Endodermal cell (in vitro differentiated cells): Measurements from ENCODE around the gene TTC9B. TPM values are rescaled to one million over a fixed set of nuclear protein-coding genes. Genes with fewer than 3 reads are reported as not detected.

Experiments
- DNase-seq: peaks from one replicate; pipeline ENCODE4 v3.0.0-alpha.2; 2017
- H3K27ac ChIP-seq: 2 replicates; pipeline ENCODE4 v1.5.1; 2013; ENCODE audit warnings: mild to moderate bottlenecking, low read depth, low read length, moderate library complexity
- H3K27me3 ChIP-seq: 2 replicates; pipeline ENCODE4 v1.6.1; 2013; ENCODE audit warnings: mild to moderate bottlenecking, low read length, moderate library complexity; ENCODE audit not compliant: insufficient read depth, control insufficient read depth, poor library complexity, severe bottlenecking
- H3K36me3 ChIP-seq: 2 replicates; pipeline ENCODE4 v1.7.0; 2013; ENCODE audit warnings: mild to moderate bottlenecking, low read length, moderate library complexity; ENCODE audit not compliant: control insufficient read depth, insufficient read depth
- H3K4me1 ChIP-seq: one replicate; pipeline ENCODE4 v1.7.0; 2013; ENCODE audit warnings: low read length; ENCODE audit not compliant: control insufficient read depth, insufficient read depth
- H3K4me3 ChIP-seq: 2 replicates; pipeline ENCODE4 v1.5.1; 2013; ENCODE audit warnings: mild to moderate bottlenecking, low read length, moderate library complexity
- H3K9ac ChIP-seq: 2 replicates; pipeline ENCODE4 v1.6.1; 2013; ENCODE audit warnings: mild to moderate bottlenecking, low read length, moderate library complexity; ENCODE audit not compliant: poor library complexity, severe bottlenecking; ENCODE audit errors: extremely low read depth
- H3K9me3 ChIP-seq: 2 replicates; pipeline ENCODE4 v1.6.1; 2013; ENCODE audit warnings: mild to moderate bottlenecking, low read length, moderate library complexity; ENCODE audit not compliant: control insufficient read depth
- H3K27ac Mint-ChIP-seq: 2 replicates; pipeline ENCODE4 v1.8.0; 2020; ENCODE audit warnings: mixed read lengths
- H3K27me3 Mint-ChIP-seq: 2 replicates; pipeline ENCODE4 v1.8.0; 2021; ENCODE audit warnings: mild to moderate bottlenecking, mixed read lengths; ENCODE audit not compliant: insufficient read depth
- H3K36me3 Mint-ChIP-seq: 2 replicates; pipeline ENCODE4 v1.8.0; 2020; ENCODE audit warnings: low read depth, mixed read lengths
- H3K4me1 Mint-ChIP-seq: 2 replicates; pipeline ENCODE4 v1.8.0; 2020; ENCODE audit warnings: mixed read lengths
- H3K4me3 Mint-ChIP-seq: 2 replicates; pipeline ENCODE4 v1.8.0; 2020; ENCODE audit warnings: mild to moderate bottlenecking, moderate library complexity, mixed read lengths
- H3K9me3 Mint-ChIP-seq: 2 replicates; pipeline ENCODE4 v1.8.0; 2020; ENCODE audit warnings: mild to moderate bottlenecking, mixed read lengths
- WGBS, 2 experiments: methylation state at CpG; one replicate each; pipeline versions ENCODE4 v1.1.5 to v1.1.7; 2013; ENCODE audit warnings: missing lambda C conversion rate in 2 of 2, mixed read lengths in 1 of 2; ENCODE audit not compliant: insufficient coverage in 1 of 2, insufficient read length in 1 of 2; 5-methylcytosine and 5-hydroxymethylcytosine counted together
- total RNA-seq, 2 donors: library from RNA; stranded (reverse); fragmentation: NEBNext Ultra II Directional in 1 of 2; extraction: Animal tissue kit (Norgen Biotek cat#: 25700) in 1 of 2; gene quantifications; 2 replicates in 1 of 2; 3 replicates in 1 of 2; pipeline ENCODE4 v1.2.1, GENCODE V29; 2021
- TF ChIP-seq, protein P1 (sequence below): fragments of 200-600 bp; sonication (generic); conservative IDR thresholded peaks from 2 replicates; pipeline ENCODE4 v1.5.0; 2021; ENCODE audit warnings: antibody characterized with exemption, mild to moderate bottlenecking

Gene TTC9B
- total RNA-seq, 2 donors from 2014 or later, result not detected

DNA sequence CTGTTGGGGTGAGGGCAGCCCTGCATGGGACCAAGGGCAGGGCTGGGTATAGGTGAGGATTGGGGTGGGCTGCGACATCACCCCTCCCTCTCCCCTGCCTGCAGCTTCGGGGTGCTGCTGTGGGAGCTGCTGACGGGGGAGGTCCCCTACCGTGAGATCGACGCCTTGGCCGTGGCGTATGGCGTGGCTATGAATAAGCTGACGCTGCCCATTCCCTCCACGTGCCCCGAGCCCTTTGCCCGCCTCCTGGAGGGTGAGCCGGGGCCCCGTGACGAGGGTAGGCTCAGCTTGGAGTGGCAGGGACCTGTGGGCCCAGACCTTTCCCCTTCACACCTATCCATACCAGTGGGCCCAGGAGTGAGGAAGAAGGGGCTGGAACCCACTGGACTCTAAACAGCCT lies 13.8 kb downstream of the TTC9B start:
- H3K4me3 ChIP-seq, result no peak overlapping the region
- peaks cover 5% of the 10 kb centered on the region for H3K36me3 ChIP-seq
- TF ChIP-seq, protein P1, sequence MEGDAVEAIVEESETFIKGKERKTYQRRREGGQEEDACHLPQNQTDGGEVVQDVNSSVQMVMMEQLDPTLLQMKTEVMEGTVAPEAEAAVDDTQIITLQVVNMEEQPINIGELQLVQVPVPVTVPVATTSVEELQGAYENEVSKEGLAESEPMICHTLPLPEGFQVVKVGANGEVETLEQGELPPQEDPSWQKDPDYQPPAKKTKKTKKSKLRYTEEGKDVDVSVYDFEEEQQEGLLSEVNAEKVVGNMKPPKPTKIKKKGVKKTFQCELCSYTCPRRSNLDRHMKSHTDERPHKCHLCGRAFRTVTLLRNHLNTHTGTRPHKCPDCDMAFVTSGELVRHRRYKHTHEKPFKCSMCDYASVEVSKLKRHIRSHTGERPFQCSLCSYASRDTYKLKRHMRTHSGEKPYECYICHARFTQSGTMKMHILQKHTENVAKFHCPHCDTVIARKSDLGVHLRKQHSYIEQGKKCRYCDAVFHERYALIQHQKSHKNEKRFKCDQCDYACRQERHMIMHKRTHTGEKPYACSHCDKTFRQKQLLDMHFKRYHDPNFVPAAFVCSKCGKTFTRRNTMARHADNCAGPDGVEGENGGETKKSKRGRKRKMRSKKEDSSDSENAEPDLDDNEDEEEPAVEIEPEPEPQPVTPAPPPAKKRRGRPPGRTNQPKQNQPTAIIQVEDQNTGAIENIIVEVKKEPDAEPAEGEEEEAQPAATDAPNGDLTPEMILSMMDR, result no peak
- Mint-ChIP-seq H3K27ac (no peak overlapping the region), H3K4me3 (no peak overlapping the region), H3K4me1 (no peaks in the 10 kb centered on the region), H3K27me3 (no peaks in the 10 kb centered on the region), H3K9me3 (no peaks in the 10 kb centered on the region), H3K36me3 (peaks cover 40% of the 10 kb centered on the region)
- H3K4me1 ChIP-seq, result no peaks in the 10 kb centered on the region
- H3K27me3 ChIP-seq, result no peaks in the 10 kb centered on the region
- no peaks in the 10 kb centered on the region for H3K9me3 ChIP-seq
- WGBS, 2 experiments, result 84 to 97% methylated on average over 5 to 16 of the region's 16 CpGs
- H3K27ac ChIP-seq, result no peak overlapping the region
- no peak overlapping the region for H3K9ac ChIP-seq
- no peak for DNase-seq

DNA sequence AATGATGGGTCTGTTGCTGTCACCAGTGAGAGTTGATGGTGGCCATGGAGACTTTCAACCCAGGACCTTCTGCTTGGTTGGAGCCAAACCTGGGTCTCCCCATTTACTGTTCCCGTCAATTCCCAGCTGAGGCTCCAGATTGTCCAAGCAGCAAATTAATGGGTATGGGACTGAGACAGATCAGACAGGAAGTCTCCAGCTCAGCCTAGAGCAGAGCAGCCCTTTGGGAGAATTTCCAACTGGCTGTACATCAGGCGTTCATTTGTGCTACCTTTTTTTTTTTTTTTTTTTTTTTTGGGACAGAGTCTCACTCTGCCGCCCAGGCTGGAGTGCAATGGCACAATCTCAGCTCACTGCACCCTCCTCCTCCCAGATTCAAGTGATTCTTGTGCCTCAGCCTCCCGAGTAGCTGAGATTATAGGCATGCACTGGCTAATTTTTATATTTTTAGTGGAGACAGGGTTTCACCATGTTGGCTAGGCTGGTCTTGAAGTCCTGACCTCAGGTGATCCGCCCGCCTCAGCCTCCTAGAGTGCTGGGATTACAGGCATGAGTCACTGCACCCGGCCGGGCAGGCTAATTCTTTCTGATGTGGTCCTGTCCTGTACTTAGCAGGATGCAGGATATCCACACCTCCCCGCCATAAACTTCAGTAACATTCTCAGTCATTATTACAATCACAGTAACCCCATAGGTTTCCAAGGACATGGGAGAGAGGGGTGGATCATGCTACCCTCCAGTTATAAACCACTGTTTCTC lies 17.7 kb downstream of the TTC9B start:
- Histone ChIP-seq H3K36me3 (no peaks in the 10 kb centered on the region), H3K9me3 (no peaks in the 10 kb centered on the region), H3K27ac (no peak overlapping the region), H3K4me3 (no peak overlapping the region), H3K4me1 (no peaks in the 10 kb centered on the region), H3K9ac (no peak overlapping the region), H3K27me3 (no peaks in the 10 kb centered on the region)
- TF ChIP-seq, protein P1, result no peak
- 86 to 89% methylated on average over 5 to 9 of the region's 9 CpGs for WGBS, 2 experiments
- H3K27ac Mint-ChIP-seq, result no peak overlapping the region
- DNase-seq, result no peak
- H3K36me3 Mint-ChIP-seq, result peaks cover 34% of the 10 kb centered on the region
- no peaks in the 10 kb centered on the region for H3K4me1 Mint-ChIP-seq
- H3K27me3 Mint-ChIP-seq, result no peaks in the 10 kb centered on the region
- H3K4me3 Mint-ChIP-seq, result no peak overlapping the region
- no peaks in the 10 kb centered on the region for H3K9me3 Mint-ChIP-seq

DNA sequence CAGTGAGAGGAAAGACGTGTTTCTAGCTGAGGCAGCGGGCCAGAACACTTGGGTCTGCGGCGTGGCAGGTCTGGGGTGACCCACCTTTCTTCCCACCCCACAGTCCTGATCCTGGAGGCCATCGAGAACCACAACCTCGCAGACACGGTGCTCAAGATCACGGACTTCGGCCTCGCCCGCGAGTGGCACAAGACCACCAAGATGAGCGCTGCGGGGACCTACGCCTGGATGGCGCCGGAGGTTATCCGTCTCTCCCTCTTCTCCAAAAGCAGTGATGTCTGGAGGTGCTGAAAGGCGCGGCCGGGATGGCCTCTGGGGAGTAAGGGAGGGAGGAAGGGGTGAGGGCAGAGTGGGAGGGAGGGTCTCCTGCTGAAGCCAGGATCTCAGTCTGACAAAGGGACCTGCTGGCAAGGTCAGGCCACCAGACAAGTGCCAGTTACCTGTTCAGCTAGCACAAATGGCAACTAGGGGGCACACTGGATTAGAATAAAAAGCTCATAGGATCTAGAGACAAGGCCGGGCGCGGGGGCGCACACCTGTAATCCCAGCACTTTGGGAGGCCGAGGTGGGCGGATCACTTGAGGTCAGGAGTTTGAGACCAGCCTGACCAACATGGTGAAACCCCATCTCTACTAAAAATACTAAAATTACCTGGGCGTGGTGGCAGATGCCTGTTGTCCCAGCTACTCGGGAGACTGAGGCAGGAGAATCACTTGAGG lies 19.8 kb downstream of the TTC9B start:
- Histone ChIP-seq H3K4me1 (no peaks in the 10 kb centered on the region), H3K9me3 (no peaks in the 10 kb centered on the region), H3K9ac (no peak overlapping the region), H3K36me3 (no peaks in the 10 kb centered on the region), H3K27me3 (no peaks in the 10 kb centered on the region), H3K27ac (no peak overlapping the region), H3K4me3 (no peak overlapping the region)
- Mint-ChIP-seq H3K4me1 (no peaks in the 10 kb centered on the region), H3K9me3 (no peaks in the 10 kb centered on the region), H3K36me3 (peaks cover 25% of the 10 kb centered on the region), H3K27ac (no peak overlapping the region), H3K27me3 (no peaks in the 10 kb centered on the region), H3K4me3 (no peak overlapping the region)
- 95 to 96% methylated on average over 14 to 29 of the region's 29 CpGs for WGBS, 2 experiments
- no peak for DNase-seq
- TF ChIP-seq, protein P1, result no peak
